NT2/D1 (cell line): Measurements from ENCODE around the gene MAPK14.

ENCODE experiments used
- YY1 ChIP-seq: IDR thresholded peaks from 2 replicates; pipeline ENCODE4 v1.6.1; 2011; ENCODE audit not compliant: insufficient read length, insufficient read depth
- ZNF274 ChIP-seq: IDR thresholded peaks from 2 replicates; pipeline ENCODE4 v1.6.1; 2011; ENCODE audit warnings: mild to moderate bottlenecking, low read depth, low read length

GRCh38 chr6:36032261-36032660, 4.7 kb downstream of the MAPK14 start:
- TF ChIP-seq YY1 = no peak
- no peak for TF ChIP-seq ZNF274
